HG02763 (cell line): ENCODE measurements around the gene ATP1A2.

Experiments used
- ATAC-seq: cut with Tn5 transposase; IDR thresholded peaks from one replicate; pipeline ENCODE4 v1.9.1; 2021; ENCODE audit warnings: mild to moderate bottlenecking, moderate library complexity; ENCODE audit not compliant: unreplicated experiment

ATP1A2 gene

DNA sequence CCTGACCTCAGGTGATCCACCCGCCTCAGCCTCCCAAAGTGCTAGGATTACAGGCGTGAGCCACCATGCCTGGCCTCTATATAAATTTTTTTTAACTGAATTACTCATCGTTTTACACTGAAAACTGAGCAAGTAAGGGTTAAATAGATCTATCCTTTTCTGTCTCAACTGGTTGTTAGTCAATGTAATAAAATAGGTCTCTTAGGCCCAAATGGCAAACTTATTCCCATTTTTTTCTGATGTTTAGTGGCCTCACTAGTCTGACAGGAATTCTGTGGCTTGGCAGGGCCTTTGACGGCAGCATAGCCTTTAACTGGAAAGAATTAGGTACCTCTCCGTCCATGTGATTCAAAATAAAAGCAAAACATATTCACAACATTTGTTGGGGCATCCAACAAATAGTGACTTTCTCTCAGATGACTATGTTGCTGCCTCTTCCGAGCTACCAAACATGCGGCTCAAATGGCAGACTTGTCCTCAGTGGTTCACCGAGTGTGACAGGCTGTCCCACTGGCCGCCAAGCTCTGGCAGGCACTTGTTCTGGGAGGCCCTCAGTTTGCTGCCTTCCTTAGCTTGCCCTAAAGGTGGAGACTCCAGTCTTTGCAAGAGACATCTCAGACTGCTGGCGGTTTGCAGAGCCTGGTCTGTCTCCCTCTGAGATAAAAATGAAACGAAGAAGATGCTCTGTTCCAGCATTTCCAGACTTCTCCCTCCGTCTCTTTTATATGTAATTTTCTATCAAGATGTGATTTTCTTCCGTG is 53.2 kb downstream of the ATP1A2 start:
- no peak for ATAC-seq

DNA sequence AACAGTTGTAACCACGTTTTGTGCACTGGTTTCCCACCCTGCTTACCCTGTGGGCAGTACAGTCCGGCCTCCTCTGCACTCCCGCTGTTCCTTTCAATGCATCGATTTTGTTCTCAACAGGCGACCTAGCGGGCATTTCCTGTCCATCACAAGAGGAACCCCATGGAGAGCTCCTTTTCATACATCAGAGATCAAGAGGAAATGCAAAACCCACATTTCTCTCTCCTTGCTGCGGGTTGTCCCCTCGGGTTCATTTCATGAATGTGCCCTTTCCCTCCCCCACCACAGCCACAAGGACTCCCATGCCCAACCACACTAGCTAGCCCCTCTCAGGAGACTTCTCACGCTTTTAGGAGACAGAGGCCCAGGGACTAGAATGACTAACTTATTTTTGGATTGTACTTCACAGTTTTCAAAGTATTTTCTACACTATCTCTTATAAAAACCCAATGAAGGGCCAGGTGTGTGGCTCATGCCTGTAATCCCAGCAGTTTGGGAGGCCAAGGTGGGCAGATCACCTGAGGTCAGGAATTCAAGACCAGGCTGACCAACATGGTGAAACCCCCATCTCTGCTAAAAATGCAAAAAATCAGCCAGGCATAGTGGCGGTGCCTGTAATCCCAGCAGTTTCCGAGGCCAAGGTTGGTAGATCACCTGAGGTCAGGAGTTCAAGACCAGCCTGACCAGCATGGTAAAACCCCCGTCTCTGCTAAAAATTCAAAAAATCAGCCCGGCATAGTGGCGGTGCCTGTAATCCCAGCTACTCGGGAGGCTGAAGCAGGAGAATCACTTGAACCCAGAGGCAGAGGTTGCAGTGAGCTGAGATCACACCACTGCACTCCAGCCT is 54.2 kb downstream of the ATP1A2 start:
- no peak for ATAC-seq

DNA sequence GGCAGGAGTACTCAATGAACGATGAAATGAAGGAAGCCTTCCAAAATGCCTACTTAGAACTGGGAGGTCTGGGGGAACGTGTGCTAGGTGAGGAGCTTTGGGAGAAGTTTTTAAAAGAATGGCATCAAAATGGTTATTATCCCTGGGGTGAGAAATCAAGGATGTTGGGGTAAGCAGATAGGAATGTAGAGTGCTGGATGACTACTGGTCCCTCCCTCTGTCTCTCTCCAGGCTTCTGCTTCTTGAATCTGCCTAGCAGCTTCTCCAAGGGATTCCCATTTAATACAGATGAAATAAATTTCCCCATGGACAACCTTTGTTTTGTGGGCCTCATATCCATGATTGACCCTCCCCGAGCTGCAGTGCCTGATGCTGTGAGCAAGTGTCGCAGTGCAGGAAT is 55.8 kb downstream of the ATP1A2 start:
- no peak for ATAC-seq

DNA sequence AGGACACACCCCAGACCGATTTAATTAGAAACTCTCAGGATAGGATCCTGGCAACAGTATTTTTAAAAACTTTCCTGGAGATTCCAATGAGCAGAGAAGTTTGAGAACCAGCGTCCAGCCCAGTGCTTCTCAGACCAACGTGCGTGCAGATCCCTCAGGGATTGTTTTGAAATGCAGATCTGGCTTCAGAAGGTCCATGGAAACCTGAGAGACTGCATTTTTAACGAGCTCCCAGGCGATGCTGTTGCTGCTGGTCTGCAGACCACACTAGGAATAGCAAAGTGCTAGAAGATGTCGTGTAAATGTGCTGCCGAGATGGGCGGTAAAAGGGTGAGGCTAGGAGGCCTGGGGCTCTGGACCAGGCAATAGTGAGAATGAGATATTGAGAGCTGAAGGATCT is 56.4 kb downstream of the ATP1A2 start:
- no peak for ATAC-seq

DNA sequence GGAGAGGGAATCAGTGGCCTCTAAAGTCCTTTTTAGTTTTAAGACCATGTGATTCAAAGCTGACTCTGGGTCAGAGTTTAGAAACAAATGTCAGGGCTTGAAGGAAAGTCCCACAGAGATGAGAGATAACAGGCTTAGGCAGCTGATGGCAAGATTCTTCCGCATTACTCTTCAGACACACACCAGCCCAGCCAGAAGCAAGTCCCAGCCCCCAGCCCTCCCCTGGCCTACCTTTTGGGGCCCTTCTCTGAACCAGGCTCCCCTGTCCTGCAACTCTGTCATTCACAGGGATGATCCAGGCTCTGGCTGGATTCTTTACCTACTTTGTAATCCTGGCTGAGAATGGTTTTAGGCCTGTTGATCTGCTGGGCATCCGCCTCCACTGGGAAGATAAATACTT is 61.7 kb downstream of the ATP1A2 start:
- no peak for ATAC-seq

DNA sequence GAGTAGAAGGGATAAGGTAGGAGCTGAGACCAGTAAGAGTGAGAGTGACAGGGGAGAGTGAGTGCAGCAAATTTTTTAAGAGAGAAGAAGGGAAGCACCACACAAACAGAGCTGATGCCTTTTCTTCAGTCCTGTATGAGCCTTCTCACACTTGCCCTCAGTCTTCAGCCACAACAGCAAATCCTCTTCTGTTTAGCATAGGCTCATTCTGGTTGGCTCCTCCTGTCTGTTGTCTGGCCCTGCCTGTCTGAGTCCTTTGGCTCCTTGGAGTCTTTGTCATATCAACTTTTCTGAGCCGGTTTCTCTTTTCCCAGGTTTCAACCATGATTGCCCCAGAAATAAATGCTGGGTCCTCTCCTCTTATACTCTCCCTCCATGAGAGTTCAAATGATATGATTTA is 62.1 kb downstream of the ATP1A2 start:
- ATAC-seq: no peak

DNA sequence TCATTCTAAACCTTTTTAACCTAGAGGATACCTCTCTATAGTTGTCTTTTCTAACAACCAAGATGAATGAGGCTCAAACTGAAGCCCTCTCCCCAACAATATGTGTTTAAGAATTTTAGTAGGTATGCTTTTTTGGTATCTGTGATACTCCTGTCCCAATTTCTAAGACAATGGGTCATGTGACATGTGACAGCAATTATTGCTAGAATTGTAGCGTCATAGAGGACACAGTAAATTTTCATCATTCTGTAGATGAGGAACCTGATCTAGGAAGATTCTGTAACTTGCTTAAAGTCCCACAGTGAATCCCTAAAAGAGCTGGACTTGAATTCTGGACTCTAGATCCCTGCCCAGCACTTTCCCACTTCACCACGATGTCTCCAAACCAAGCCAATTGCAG is 63.2 kb downstream of the ATP1A2 start:
- no peak for ATAC-seq

DNA sequence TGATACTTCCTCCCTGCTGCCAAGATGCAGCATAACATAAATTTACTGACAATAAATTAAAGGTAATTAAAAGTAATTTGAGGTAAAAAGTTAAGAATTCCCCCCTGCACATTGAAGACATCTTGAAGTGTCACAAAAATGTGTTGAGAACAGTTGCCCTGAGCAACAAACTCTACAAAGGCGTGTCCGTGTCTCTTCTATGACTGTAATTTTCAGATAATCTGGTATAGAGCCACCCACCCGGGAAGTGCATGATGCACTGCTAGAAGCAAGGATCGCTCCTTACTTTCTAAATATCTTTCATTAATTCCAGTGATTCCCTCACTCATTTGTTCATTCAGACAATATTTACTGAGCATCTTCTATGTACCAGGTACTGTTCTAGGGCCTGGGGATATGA is 63.8 kb downstream of the ATP1A2 start:
- ATAC-seq: no peak

DNA sequence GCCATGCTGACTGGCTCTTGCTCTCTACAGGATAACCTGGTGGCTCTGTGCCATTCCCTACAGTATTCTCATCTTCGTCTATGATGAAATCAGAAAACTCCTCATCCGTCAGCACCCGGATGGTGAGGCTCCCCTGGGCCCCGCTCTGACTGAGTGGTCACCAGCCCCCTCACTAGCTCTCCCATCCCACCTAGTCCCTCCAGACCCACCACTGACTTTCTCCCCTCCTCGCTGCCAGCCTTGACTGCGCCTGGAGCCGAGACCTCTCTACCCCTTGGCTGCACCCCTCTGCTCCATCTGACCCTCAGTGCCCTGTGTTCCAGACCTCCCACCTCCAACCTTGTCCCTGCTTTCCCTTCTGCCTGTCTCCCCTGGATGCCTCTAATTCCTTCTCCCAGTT is 70.7 kb downstream of the ATP1A2 start:
- ATAC-seq: no peak

DNA sequence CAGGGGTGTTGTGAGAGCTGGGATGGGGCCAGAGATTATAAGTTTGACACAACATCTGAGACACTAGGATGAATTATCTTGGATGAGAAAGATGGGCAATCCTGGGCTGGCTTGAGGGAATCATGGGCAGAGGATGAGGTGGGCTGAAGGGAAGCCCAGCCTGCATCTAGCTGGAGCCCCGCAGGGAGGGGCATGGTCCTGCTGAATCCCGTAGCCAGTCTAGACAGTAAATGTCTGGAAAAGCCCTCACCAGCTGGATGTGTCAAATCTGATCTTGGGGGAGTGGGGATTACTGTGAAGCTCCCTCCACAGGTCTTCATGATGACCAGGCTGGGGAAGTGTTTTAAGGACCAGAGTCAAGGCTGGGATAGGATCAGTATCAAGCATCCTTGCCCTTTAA is 71.2 kb downstream of the ATP1A2 start:
- ATAC-seq: no peak

DNA sequence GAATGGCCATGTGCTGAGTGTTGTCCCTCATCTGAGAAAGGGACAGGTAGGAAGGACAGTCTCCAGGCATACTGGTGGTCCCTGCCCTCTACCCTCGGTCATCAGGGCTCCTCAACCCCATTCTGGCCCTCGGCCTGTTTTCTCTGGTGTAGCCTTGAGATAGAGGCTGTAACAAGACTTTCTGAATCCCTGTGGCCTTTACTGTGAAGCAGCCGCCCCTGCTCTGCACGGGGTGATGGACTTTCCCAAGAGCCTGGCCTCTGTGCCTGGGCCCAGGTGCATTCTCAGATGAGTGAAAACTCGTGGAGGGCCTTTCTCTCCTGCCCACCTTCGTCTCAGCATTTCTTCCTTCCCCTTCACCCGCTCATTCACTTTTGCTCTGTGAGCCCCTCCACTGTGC is 71.8 kb downstream of the ATP1A2 start:
- no peak for ATAC-seq

DNA sequence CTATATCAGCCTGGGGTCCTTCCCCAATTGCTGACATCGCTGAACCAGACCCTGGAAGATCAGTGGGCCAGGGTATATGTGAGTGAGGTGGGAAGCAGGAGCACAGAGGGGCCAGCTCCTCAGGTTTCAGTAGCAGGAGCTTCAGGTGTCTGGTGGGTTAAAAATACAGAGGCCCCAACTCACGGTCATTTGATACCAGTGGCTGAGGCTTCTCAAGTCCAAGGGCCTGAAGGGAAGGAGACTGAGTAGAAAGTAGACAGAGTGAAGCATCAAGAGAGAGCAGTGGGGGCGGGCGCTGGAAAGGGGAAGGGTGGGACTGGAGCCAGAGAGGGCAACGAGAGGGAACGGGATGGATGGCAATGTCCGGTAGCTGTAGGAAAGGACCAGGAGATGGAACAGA is 72.8 kb downstream of the ATP1A2 start:
- ATAC-seq: no peak

DNA sequence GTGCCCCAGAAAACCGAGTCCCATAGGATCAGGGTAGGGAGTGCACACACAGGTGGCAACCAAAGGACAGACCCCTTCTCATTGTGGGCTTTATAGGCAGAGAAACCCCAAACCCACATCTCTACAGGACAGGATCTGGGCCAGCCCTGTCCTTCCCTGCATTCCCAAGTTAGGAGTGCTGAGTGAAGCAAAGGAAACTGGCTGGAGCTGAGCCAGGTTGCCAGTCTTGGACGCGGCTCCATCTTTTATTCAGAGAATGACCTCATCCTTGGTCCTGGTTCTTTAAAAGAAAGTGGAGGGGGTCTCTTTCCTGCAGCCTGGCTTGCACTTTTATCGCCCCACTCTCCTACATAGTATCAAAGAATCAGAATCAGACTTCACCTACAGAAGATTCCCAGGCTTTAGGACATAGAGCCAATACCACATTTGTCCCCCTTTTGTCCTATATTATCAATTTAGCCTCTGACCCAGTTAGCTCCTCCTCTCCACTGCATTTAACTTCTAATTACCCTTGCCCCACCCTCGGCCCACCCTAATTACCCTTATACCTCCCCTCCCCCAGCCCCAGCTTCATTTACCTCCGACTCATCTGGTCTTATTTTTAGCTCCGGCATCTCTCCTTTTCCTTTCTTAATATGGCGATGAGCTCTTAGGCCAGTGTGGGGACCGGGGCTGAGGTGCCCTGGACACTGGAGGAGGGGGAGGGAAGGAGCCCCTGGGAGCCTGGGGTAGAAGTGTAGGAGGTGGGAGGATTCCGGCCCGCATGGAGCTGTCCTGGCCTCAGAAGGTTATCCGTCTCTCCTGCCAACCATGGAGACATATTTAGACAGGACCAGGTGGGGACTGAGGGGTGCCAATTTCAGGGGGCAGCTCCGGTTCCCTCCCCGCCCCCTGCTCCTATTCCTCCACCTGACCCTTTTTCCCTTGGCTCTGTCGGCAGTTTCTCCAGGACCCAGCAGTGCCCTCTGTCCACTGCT is 74.4 kb downstream of the ATP1A2 start, which contains the start of gene CASQ1:
Gene CASQ1, plus strand, starts transcription at position 927 of the 977 bp plus-strand sequence. CDS start 177 bp downstream, outside the sequence.
- no peak for ATAC-seq

DNA sequence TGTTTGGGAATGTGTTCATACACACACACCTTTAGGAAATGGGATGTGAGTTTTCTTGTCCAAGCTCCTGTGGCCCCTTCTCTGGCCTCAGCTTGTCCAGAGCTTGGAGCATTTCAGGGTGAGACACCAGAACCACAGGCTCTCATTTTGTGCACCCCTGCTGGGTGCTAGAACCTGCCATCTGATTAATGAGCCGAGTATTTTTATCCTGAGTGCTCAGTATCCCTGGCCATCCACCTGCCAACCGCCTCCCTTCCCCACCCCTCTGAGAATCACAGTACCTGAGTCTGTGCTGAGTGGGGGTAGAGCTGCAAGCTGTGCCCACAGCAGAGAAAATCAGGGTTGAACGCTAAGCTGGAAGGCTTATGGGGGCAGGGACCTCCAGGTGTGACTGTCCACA is 76.2 kb downstream of the ATP1A2 start:
- ATAC-seq: no peak

DNA sequence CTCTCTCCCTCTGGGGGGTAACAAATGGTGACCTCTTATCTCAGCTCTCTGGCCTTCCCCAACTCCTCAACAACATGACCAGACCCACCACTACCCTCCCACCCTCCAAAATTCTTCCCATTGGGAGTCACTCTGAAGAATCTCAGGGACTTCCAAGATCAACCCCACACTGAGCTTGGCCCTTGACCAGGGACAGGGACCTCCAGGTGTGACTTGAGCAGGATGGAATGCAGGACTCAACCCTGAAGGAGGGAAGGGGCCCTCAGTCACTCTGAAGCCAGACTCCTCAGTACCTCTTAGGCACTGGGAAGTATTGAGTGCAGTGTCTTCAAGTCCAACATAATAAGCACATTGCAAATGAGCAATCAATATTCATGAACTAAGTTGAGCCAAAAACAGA is 76.7 kb downstream of the ATP1A2 start:
- no peak for ATAC-seq
